Ishikawa (cell line): ENCODE results near the gene SLC38A10.
A peak's percentile ranks its signal among the peaks of the same experiment; 100 is the strongest.

Experiments
- CEBPB ChIP-seq: IDR thresholded peaks from 2 replicates; pipeline ENCODE4 v1.6.1; 2012
- CREB1 ChIP-seq: IDR thresholded peaks from 2 replicates; pipeline ENCODE4 v1.6.1; 2012; ENCODE audit warnings: low read depth
- EGR1 ChIP-seq: IDR thresholded peaks from 2 replicates; pipeline ENCODE4 v1.6.1; 2012
- EP300 ChIP-seq: IDR thresholded peaks from 2 replicates; pipeline ENCODE4 v1.6.1; 2012; ENCODE audit warnings: borderline replicate concordance
- FOXM1 ChIP-seq: IDR thresholded peaks from 2 replicates; pipeline ENCODE4 v1.6.1; 2012; ENCODE audit warnings: low read depth, borderline replicate concordance
- NFIC ChIP-seq: IDR thresholded peaks from 2 replicates; pipeline ENCODE4 v1.6.1; 2012
- RAD21 ChIP-seq: IDR thresholded peaks from 2 replicates; pipeline ENCODE4 v1.6.1; 2012; ENCODE audit warnings: low read depth
- TAF1 ChIP-seq: IDR thresholded peaks from 2 replicates; pipeline ENCODE4 v1.6.1; 2012; ENCODE audit warnings: low read depth, mild to moderate bottlenecking
- TCF12 ChIP-seq: IDR thresholded peaks from 2 replicates; pipeline ENCODE4 v1.6.1; 2012; ENCODE audit warnings: low read depth
- TEAD4 ChIP-seq: IDR thresholded peaks from 2 replicates; pipeline ENCODE4 v1.6.1; 2012
- YY1 ChIP-seq: IDR thresholded peaks from 2 replicates; pipeline ENCODE4 v1.6.1; 2012; ENCODE audit warnings: low read depth
- ZBTB7A ChIP-seq: IDR thresholded peaks from 2 replicates; pipeline ENCODE4 v1.6.1; 2012; ENCODE audit warnings: low read depth
- TF ChIP-seq, protein P1 (sequence below): IDR thresholded peaks from 2 replicates; pipeline ENCODE4 v1.6.1; 2012
- TF ChIP-seq, protein P2 (sequence below): IDR thresholded peaks from 2 replicates; pipeline ENCODE4 v1.6.1; 2012; ENCODE audit warnings: low read depth, mild to moderate bottlenecking
- TF ChIP-seq, protein P3 (sequence below): IDR thresholded peaks from 2 replicates; pipeline ENCODE4 v1.6.1; 2012

SLC38A10 gene

DNA sequence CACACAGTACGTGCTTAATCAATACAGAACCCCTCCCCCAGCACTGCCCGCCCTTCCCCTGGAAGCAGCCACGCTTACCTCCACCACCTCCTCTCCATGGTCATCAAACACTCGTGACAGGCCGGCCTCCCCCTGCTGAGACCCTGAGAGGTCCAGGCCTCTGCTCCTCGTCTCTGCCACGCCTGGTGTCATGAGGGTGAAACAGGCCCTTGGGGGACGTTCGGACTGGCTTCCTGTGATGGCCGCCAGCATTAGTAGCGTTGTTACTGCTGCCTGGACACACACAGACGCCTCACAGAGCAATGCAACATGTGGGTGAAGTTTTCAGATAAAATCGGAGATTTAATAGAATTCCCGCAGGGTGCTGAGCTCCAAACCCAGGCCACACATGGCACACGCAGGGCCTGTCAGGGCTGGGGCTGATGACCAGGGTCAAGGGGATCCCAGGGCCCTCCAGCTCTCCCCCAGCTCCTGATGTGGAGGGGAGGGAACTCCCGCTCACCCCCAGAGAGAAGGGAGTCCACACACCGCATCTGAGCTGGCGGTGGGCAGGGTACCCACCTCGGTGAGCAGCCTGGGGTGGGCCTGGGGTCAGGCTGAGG, 15.9 kb upstream of the SLC38A10 start:
- TF ChIP-seq TEAD4 (no peak), CREB1 (no peak), EP300 (no peak), CEBPB (no peak), NFIC (no peak), ZBTB7A (no peak), TAF1 (no peak), YY1 (no peak), RAD21 (no peak), EGR1 (no peak), FOXM1 (no peak), TCF12 (no peak)
- TF ChIP-seq, protein P1, sequence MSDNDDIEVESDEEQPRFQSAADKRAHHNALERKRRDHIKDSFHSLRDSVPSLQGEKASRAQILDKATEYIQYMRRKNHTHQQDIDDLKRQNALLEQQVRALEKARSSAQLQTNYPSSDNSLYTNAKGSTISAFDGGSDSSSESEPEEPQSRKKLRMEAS = no peak
- TF ChIP-seq, protein P2, sequence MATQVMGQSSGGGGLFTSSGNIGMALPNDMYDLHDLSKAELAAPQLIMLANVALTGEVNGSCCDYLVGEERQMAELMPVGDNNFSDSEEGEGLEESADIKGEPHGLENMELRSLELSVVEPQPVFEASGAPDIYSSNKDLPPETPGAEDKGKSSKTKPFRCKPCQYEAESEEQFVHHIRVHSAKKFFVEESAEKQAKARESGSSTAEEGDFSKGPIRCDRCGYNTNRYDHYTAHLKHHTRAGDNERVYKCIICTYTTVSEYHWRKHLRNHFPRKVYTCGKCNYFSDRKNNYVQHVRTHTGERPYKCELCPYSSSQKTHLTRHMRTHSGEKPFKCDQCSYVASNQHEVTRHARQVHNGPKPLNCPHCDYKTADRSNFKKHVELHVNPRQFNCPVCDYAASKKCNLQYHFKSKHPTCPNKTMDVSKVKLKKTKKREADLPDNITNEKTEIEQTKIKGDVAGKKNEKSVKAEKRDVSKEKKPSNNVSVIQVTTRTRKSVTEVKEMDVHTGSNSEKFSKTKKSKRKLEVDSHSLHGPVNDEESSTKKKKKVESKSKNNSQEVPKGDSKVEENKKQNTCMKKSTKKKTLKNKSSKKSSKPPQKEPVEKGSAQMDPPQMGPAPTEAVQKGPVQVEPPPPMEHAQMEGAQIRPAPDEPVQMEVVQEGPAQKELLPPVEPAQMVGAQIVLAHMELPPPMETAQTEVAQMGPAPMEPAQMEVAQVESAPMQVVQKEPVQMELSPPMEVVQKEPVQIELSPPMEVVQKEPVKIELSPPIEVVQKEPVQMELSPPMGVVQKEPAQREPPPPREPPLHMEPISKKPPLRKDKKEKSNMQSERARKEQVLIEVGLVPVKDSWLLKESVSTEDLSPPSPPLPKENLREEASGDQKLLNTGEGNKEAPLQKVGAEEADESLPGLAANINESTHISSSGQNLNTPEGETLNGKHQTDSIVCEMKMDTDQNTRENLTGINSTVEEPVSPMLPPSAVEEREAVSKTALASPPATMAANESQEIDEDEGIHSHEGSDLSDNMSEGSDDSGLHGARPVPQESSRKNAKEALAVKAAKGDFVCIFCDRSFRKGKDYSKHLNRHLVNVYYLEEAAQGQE = no peak
- TF ChIP-seq, protein P3, sequence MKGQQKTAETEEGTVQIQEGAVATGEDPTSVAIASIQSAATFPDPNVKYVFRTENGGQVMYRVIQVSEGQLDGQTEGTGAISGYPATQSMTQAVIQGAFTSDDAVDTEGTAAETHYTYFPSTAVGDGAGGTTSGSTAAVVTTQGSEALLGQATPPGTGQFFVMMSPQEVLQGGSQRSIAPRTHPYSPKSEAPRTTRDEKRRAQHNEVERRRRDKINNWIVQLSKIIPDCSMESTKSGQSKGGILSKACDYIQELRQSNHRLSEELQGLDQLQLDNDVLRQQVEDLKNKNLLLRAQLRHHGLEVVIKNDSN = no peak

DNA sequence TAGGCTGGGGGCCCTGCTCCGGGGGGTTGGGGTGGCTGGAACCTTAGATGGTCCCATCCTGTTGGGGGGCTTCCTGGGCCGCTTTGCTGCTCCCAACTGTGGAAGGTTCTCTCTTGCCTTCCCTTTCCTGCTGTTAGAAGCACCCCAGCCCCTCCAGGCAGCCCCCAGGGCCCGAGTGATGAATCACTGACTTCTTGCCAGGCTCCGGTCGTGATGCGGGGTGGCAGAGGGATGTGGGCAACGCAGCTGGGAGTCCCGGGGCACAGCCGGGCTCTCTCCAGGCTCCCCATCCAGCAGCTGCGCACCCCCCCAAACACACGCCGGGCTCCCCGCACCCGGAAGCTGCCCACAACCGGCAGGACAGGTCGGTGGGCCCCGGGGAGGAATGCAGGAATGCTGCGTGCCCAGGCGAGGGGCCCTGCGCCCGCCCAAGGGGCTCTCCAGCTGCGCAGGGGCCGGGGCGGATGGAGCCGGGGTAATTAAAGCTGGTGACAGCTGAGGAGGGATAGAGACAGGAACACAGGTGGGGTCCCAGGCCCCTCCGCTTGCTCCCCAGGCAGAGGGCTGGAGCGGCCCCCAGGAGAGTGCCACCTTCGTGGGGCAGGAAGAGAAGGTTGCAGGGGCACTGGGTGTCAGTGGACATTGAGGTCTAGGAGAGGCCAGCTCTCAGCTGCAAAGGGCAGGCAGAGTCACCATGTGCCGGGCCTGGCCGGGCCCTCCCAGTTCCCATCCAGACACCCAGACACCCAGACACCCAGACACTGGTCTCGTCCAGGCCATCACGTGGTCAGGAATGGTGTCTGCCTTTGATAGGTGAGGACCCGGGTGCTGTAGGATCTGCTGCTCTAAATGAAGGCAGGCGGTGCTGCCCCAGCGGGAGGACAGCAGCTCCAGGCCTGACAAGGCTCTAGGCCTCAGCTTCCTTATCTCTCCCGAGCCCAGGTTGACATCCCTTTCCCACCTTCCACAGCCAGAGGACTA, 15.0 kb upstream of the SLC38A10 start:
- no peak for TF ChIP-seq NFIC
- no peak for TF ChIP-seq FOXM1
- TF ChIP-seq, protein P3 = no peak
- TF ChIP-seq TEAD4 = no peak
- TF ChIP-seq TAF1 = no peak
- TF ChIP-seq, protein P2 = no peak
- no peak for TF ChIP-seq YY1
- no peak for TF ChIP-seq TCF12
- TF ChIP-seq ZBTB7A = no peak
- no peak for TF ChIP-seq EP300
- TF ChIP-seq CREB1 = no peak
- TF ChIP-seq RAD21 = no peak
- TF ChIP-seq EGR1 = no peak
- TF ChIP-seq, protein P1 = no peak
- no peak for TF ChIP-seq CEBPB

DNA sequence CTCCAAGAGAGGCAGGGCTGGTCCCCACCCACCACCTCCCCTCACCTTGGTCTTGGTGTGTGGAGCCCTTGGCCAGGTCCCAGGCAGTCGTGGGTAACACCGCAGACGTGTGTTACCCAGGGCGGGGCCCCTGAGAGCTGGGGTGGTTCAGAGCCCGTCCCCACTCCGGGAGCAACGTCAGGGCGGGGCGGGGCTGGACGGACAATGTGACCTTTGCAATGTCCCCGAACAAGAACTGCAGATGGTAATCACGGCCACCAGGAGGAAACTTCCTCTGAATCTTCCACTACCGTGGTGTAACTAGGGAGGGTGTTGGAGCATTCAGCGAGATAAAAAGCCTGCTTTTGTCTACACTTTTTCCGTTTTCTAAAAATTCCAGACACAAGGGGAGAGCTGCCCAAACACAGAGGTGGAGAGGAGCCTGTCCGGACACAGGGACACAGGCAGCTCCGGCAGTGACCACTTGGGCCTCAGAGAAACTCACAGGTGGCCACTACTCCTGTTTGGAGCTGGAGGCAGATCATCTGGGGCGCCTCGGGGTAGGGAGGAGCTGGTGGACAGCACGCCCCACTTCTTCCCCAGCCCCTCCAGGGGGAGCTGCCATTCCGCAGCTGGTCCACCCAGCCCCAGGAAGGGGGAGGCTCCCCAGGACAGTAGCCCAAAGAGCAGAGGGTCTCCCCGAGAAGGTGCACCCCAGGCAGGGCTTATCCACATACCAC, 14.2 kb upstream of the SLC38A10 start:
- TF ChIP-seq TAF1 = no peak
- no peak for TF ChIP-seq NFIC
- TF ChIP-seq FOXM1 = no peak
- no peak for TF ChIP-seq CREB1
- no peak for TF ChIP-seq YY1
- TF ChIP-seq, protein P1 = no peak
- peak; percentile 43; the same call in 1 of the 2 replicates for TF ChIP-seq RAD21
- no peak for TF ChIP-seq TCF12
- no peak for TF ChIP-seq EGR1
- TF ChIP-seq ZBTB7A = 0 out of 2 replicates have a peak, but pooled peaks have one; percentile 5
- no peak for TF ChIP-seq CEBPB
- TF ChIP-seq, protein P3 = no peak
- TF ChIP-seq, protein P2 = no peak
